ENCODE results near the gene SYPL2. TPM values are rescaled to one million over a fixed set of nuclear protein-coding genes. Genes with fewer than 3 reads are reported as not detected.

Gene SYPL2
- total and polyA plus RNA-seq, 2 of the 8 experiments (the other 6 are each of a cell fraction or from before 2014, with no cell fraction given), result 1.5 TPM

DNA sequence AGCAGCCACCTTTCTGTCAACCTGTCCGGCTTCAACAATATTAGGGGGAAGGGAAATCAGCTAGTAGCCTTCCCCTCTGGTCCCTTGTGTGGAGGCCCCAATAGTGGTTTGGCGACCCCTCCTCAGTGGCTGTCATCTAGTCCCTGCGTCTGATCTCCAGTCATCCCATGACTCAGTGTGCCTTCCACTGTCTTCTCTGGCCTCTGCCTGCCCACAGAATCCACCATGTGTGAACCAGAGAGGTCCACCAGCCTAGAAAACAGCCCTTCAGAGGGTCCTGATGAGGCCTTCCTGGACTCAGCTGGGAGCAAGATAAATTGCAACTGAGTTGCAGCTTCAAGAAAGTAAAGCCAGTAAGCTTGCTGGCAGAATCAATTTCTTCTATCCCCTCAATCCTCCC is 13.6 kb downstream of the SYPL2 start (continued):
- TF ChIP-seq, protein P1, sequence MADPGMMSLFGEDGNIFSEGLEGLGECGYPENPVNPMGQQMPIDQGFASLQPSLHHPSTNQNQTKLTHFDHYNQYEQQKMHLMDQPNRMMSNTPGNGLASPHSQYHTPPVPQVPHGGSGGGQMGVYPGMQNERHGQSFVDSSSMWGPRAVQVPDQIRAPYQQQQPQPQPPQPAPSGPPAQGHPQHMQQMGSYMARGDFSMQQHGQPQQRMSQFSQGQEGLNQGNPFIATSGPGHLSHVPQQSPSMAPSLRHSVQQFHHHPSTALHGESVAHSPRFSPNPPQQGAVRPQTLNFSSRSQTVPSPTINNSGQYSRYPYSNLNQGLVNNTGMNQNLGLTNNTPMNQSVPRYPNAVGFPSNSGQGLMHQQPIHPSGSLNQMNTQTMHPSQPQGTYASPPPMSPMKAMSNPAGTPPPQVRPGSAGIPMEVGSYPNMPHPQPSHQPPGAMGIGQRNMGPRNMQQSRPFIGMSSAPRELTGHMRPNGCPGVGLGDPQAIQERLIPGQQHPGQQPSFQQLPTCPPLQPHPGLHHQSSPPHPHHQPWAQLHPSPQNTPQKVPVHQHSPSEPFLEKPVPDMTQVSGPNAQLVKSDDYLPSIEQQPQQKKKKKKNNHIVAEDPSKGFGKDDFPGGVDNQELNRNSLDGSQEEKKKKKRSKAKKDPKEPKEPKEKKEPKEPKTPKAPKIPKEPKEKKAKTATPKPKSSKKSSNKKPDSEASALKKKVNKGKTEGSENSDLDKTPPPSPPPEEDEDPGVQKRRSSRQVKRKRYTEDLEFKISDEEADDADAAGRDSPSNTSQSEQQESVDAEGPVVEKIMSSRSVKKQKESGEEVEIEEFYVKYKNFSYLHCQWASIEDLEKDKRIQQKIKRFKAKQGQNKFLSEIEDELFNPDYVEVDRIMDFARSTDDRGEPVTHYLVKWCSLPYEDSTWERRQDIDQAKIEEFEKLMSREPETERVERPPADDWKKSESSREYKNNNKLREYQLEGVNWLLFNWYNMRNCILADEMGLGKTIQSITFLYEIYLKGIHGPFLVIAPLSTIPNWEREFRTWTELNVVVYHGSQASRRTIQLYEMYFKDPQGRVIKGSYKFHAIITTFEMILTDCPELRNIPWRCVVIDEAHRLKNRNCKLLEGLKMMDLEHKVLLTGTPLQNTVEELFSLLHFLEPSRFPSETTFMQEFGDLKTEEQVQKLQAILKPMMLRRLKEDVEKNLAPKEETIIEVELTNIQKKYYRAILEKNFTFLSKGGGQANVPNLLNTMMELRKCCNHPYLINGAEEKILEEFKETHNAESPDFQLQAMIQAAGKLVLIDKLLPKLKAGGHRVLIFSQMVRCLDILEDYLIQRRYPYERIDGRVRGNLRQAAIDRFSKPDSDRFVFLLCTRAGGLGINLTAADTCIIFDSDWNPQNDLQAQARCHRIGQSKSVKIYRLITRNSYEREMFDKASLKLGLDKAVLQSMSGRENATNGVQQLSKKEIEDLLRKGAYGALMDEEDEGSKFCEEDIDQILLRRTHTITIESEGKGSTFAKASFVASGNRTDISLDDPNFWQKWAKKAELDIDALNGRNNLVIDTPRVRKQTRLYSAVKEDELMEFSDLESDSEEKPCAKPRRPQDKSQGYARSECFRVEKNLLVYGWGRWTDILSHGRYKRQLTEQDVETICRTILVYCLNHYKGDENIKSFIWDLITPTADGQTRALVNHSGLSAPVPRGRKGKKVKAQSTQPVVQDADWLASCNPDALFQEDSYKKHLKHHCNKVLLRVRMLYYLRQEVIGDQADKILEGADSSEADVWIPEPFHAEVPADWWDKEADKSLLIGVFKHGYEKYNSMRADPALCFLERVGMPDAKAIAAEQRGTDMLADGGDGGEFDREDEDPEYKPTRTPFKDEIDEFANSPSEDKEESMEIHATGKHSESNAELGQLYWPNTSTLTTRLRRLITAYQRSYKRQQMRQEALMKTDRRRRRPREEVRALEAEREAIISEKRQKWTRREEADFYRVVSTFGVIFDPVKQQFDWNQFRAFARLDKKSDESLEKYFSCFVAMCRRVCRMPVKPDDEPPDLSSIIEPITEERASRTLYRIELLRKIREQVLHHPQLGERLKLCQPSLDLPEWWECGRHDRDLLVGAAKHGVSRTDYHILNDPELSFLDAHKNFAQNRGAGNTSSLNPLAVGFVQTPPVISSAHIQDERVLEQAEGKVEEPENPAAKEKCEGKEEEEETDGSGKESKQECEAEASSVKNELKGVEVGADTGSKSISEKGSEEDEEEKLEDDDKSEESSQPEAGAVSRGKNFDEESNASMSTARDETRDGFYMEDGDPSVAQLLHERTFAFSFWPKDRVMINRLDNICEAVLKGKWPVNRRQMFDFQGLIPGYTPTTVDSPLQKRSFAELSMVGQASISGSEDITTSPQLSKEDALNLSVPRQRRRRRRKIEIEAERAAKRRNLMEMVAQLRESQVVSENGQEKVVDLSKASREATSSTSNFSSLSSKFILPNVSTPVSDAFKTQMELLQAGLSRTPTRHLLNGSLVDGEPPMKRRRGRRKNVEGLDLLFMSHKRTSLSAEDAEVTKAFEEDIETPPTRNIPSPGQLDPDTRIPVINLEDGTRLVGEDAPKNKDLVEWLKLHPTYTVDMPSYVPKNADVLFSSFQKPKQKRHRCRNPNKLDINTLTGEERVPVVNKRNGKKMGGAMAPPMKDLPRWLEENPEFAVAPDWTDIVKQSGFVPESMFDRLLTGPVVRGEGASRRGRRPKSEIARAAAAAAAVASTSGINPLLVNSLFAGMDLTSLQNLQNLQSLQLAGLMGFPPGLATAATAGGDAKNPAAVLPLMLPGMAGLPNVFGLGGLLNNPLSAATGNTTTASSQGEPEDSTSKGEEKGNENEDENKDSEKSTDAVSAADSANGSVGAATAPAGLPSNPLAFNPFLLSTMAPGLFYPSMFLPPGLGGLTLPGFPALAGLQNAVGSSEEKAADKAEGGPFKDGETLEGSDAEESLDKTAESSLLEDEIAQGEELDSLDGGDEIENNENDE (IDR thresholded peaks at IDR 0.05; ENCODE audit: insufficient replicate concordance, low read length), result no peak
- no peak for TF ChIP-seq CHD1 (IDR thresholded peaks at IDR 0.05; ENCODE audit: low read depth, low read length)
- TF ChIP-seq, protein P2, sequence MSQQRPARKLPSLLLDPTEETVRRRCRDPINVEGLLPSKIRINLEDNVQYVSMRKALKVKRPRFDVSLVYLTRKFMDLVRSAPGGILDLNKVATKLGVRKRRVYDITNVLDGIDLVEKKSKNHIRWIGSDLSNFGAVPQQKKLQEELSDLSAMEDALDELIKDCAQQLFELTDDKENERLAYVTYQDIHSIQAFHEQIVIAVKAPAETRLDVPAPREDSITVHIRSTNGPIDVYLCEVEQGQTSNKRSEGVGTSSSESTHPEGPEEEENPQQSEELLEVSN (IDR thresholded peaks at IDR 0.05), result no peak
- no peak for TF ChIP-seq HDAC2 (IDR thresholded peaks at IDR 0.05; ENCODE audit: borderline replicate concordance in 1 of 2, low read depth in 2 of 2, low read length in 2 of 2)
- no peak for TF ChIP-seq RXRA (IDR thresholded peaks at IDR 0.05; ENCODE audit: insufficient read depth, low read depth, low read length)
- no peak for TF ChIP-seq TCF12 (IDR thresholded peaks at IDR 0.05; ENCODE audit: low read depth, low read length)
- TF ChIP-seq PHF8 (conservative IDR thresholded peaks at IDR 0.05; ENCODE audit: low read depth, low read length), result no peak
- TF ChIP-seq KDM5A (IDR thresholded peaks at IDR 0.05; ENCODE audit: low read length), result no peak
- no peak for TF ChIP-seq CBX8 (IDR thresholded peaks at IDR 0.05; ENCODE audit: borderline replicate concordance, low read depth, low read length)
- no peak for TF ChIP-seq TBP (IDR thresholded peaks at IDR 0.05; ENCODE audit: low read depth, low read length)
- TF ChIP-seq SIX5 (IDR thresholded peaks at IDR 0.05; ENCODE audit: low read depth, low read length), result no peak
- TF ChIP-seq BCL11A (IDR thresholded peaks at IDR 0.05; ENCODE audit: low read depth in 2 of 2, low read length in 2 of 2), result no peak
